Heart left ventricle (tissue), 16 donors: ENCODE data around the gene CYTH1. TPM values are rescaled to one million over a fixed set of nuclear protein-coding genes. Genes with fewer than 3 reads are reported as not detected.

Experiments used
- ATAC-seq, 4 donors: fragments of 200-7000 bp; cut with Tn5 transposase; one replicate each; pipeline ENCODE4 v1.9.1; 2020 to 2022; ENCODE audit warnings: moderate library complexity in 4 of 4, mild to moderate bottlenecking in 3 of 4, moderate number of reproducible peaks in 1 of 4
- DNase-seq, 5 donors: peaks; one replicate each; pipeline ENCODE4 v3.0.0-alpha.2; 2020
- H3K27ac ChIP-seq, 12 donors: fragments of 200-600 bp; sonication (generic) in 4 of 12; one replicate each; pipeline versions ENCODE4 v1.5.0 to v1.8.0; 2016 to 2022; ENCODE audit warnings: mild to moderate bottlenecking in 2 of 12
- H3K27me3 ChIP-seq, 9 donors: fragments of 200-600 bp; sonication (generic) in 2 of 9; one replicate each; pipeline versions ENCODE4 v1.5.1 to v1.8.0; 2016 to 2022; ENCODE audit warnings: mild to moderate bottlenecking in 3 of 9
- H3K36me3 ChIP-seq, 9 donors: fragments of 200-600 bp; sonication (generic) in 2 of 9; one replicate each; pipeline versions ENCODE4 v1.5.0 to v1.8.0; 2018 to 2022; ENCODE audit warnings: mild to moderate bottlenecking in 2 of 9
- H3K4me1 ChIP-seq, 12 donors: fragments of 200-600 bp; sonication (generic) in 4 of 12; one replicate each; pipeline versions ENCODE4 v1.5.0 to v1.8.0; 2016 to 2022; ENCODE audit warnings: mild to moderate bottlenecking in 3 of 12
- H3K4me3 ChIP-seq, 12 donors: fragments of 200-600 bp; sonication (generic) in 4 of 12; one replicate each; pipeline versions ENCODE4 v1.5.0 to v1.8.0; 2017 to 2022; ENCODE audit warnings: mild to moderate bottlenecking in 9 of 12, moderate library complexity in 4 of 12
- H3K9me3 ChIP-seq, 12 donors: fragments of 200-600 bp; sonication (generic) in 4 of 12; one replicate each; pipeline versions ENCODE4 v1.5.0 to v1.8.0; 2016 to 2022; ENCODE audit warnings: mild to moderate bottlenecking in 1 of 12
- POLR2A ChIP-seq, 2 donors: fragments of 450-650 bp; IDR thresholded peaks; one replicate each; pipeline ENCODE4 v1.6.1; 2017; ENCODE audit warnings: antibody characterized with exemption in 2 of 2, mild to moderate bottlenecking in 2 of 2, moderate library complexity in 2 of 2
- WGBS, 4 donors: extraction: QIAGEN DNeasy Blood & Tissue Kit in 2 of 4; methylation state at CpG; one replicate each; pipeline versions ENCODE4 v1.1.5 to v1.1.7; 2013 to 2018; 5-methylcytosine and 5-hydroxymethylcytosine counted together
- intact Hi-C, 10 donors: fragments of 100-400 bp; cut with DNase I; formaldehyde crosslinking; loops; one replicate each; pipeline versions ENCODE4 v1.11.1 to v1.14.2; 2022
- polyA plus RNA-seq, 2 donors: library from polyadenylated mRNA; stranded (reverse); fragments of 200-250 nt; gene quantifications; one replicate each; pipeline ENCODE4 v1.2.3, GENCODE V29; 2013
- total RNA-seq, 9 donors: library from RNA; depleted of rRNA in 2 of 9; stranded (reverse); fragments of >200 nt in 2 of 9; fragmentation: NEBNext Ultra II Directional in 3 of 9; extraction: Animal tissue kit (Norgen Biotek cat#: 25700) in 3 of 9; gene quantifications; one replicate each; pipeline versions ENCODE4 v1.1.0 to v1.2.4, GENCODE V29; 2016 to 2023
- TF ChIP-seq, protein P1 (sequence below), 12 donors: fragments of 200-600 bp; sonication (generic) in 4 of 12; IDR thresholded peaks; one replicate each; pipeline versions ENCODE4 v1.5.0 to v1.8.0; 2018 to 2022; ENCODE audit warnings: antibody characterized with exemption in 12 of 12, mild to moderate bottlenecking in 5 of 12
- donor health status: ischemic (EF 13 %, LVEDD 7.1; RV severe dilation, severe dysfunction).
- donor health status: healthy with polysubstance abuse.
- donor health status: DM: no; HTN: yes; CAD: no.
- donor health status: DM: no; HTN: no; CAD: no.
- donor health status: ischemic (EF 25% LVEDD 6.9; RV normal size, moderate dysfunction).
- donor health status: ischemic (EF 25% LVEDD 5.7; RV mildly dilated, moderate dysfunction).
- donor health status: healthy.
- donor health status: DM: yes; HTN: yes; CAD: no.
- donor health status: ischemic (EF 35%, LVEDD 5.7; RV mildly dilated, moderate dysfunction).
- donor health status: nonischemic (EF 11% LVEDD 7.7; RV severe dilation, severe dysfunction).
- donor health status: DM: yes; HTN: yes; CAD: no.
- donor health status: PGD.
- donor health status: ischemic (EF 29% LVEDD 5.4; RV normal size, mild dysfunction).
- donor health status: nonischemic (EF 23%, LVEDD 6.1; RV moderate dilation, normal function).

The CYTH1 gene
- total and polyA plus RNA-seq, 11 donors: 20.0 to 59.1 (median 30.9) TPM

DNA sequence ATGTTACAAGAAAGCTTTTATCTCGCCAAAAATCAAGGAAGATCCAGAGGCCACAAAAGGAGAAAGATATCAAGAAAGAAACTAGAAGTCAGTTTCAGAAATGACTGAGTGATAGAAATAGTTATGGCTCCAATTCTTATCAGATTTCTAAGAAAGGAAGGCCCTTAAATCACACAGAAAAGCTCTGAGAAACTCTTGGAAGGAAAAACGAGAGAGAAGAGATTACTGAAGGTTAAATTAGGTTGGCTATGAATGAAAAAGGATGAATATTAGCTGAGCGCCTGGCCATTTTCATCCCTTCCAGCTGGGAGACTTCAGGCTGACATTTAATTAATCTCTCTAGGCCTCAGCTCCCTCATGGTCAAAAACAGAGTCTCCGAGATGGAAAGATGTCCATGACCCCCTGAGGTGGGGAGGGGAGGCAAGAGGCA lies 72.3 kb downstream of the CYTH1 start:
- DNase-seq (no peak), ATAC-seq (no peak)
- no peak for TF ChIP-seq POLR2A (IDR thresholded peaks at IDR 0.05)
- TF ChIP-seq, protein P1, sequence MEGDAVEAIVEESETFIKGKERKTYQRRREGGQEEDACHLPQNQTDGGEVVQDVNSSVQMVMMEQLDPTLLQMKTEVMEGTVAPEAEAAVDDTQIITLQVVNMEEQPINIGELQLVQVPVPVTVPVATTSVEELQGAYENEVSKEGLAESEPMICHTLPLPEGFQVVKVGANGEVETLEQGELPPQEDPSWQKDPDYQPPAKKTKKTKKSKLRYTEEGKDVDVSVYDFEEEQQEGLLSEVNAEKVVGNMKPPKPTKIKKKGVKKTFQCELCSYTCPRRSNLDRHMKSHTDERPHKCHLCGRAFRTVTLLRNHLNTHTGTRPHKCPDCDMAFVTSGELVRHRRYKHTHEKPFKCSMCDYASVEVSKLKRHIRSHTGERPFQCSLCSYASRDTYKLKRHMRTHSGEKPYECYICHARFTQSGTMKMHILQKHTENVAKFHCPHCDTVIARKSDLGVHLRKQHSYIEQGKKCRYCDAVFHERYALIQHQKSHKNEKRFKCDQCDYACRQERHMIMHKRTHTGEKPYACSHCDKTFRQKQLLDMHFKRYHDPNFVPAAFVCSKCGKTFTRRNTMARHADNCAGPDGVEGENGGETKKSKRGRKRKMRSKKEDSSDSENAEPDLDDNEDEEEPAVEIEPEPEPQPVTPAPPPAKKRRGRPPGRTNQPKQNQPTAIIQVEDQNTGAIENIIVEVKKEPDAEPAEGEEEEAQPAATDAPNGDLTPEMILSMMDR (IDR thresholded peaks at IDR 0.05): no peak
- no peaks in the 10 kb centered on the region for H3K27me3 ChIP-seq
- H3K4me1 ChIP-seq: peaks cover 0 to 49% (median 30%) of the 10 kb centered on the region in 12 donors
- no peaks in the 10 kb centered on the region for H3K9me3 ChIP-seq
- 66 to 73% (median 71%) methylated on average over 4 of the region's 4 CpGs for WGBS, 4 donors
- H3K36me3 ChIP-seq: peaks cover 0 to 48% (median 31%) of the 10 kb centered on the region in 9 donors
- H3K27ac ChIP-seq: peak overlapping the region in 2 of 12 donors; percentile 19 to 48
- intact Hi-C loops: loop anchor here in 7 of 10 donors (2.0 to 10.0 kb wide), 6 partner anchors 38 to 215 kb away; partner anchors contain the start of gene CYTH1 (in 1 of the 7)
- H3K4me3 ChIP-seq: no peak overlapping the region

DNA sequence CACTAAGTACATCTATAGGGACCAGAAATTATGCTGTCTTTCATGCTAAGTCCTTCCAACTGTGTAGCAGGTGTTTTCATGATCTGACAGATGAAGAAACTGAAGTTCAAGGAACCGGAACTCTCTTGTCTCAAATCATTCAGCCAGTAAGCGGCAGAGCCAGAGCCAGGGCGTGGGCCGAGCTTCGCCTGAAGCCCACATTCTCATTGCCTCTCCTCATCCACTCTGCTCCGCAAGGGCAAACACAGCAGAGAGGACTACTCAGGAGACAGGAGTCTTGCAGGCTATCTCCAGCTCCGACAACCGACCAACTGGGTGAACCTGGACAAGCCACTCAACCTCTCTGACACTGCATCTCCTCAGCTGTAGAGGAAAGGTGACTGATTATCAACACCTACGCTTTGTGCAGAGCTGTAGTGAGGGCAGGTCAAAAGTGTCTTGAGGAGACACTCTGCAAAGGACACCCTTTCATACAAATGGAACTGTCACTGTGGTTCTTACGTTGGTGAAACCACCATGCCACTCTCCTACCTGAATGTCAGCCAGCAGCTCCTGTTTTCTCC lies 72.9 kb downstream of the CYTH1 start:
- Histone ChIP-seq H3K27ac (peak overlapping the region in 2 of 12 donors; percentile 19 to 48), H3K4me3 (no peak overlapping the region), H3K27me3 (no peaks in the 10 kb centered on the region), H3K36me3 (peaks cover 0 to 54% (median 36%) of the 10 kb centered on the region in 9 donors), H3K9me3 (no peaks in the 10 kb centered on the region), H3K4me1 (peaks cover 0 to 48% (median 27%) of the 10 kb centered on the region in 12 donors)
- peak in 2 of 4 donors; percentile 8 to 25 for ATAC-seq
- intact Hi-C loops: loop anchor here in 7 of 10 donors (2.0 to 5.0 kb wide), 4 partner anchors 38 to 214 kb away; no protein-coding TSS in a partner anchor
- TF ChIP-seq POLR2A (IDR thresholded peaks at IDR 0.05): no peak
- TF ChIP-seq, protein P1 (IDR thresholded peaks at IDR 0.05): no peak
- no peak for DNase-seq
- 74 to 85% (median 83%) methylated on average over 10 of the region's 10 CpGs for WGBS, 4 donors

DNA sequence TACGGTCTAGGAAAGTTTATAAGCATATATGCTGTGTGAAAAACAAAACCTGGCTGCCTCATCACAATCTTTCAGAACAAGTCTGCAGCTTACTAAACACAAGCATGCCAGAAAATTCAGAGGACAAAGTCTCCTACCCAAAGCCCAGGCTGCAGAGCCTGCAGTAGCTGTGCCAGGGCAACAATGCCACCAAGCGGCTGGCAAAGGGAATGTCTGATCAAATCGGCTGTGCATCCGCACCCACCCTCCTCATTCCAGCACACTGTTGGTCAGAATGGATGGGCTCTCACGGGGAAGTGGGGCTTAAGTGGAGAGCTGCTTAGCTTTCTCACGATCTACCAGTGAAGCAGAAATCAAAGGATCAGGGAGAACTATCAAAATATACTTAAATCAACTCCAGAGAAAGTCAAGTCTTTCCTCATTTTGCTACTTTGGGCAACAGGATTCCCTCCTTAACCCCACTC lies 73.5 kb downstream of the CYTH1 start:
- peaks cover 0 to 61% (median 38%) of the 10 kb centered on the region in 9 donors for H3K36me3 ChIP-seq
- intact Hi-C loops: loop anchor here in 9 of 10 donors (1.0 to 5.0 kb wide), 5 partner anchors 39 to 214 kb away; no protein-coding TSS in a partner anchor
- DNase-seq: peak; percentile 68 to 81 (median 74)
- 14 to 19% (median 15%) methylated on average over 6 of the region's 6 CpGs for WGBS, 4 donors
- no peaks in the 10 kb centered on the region for H3K27me3 ChIP-seq
- peaks cover 0 to 48% (median 27%) of the 10 kb centered on the region in 12 donors for H3K4me1 ChIP-seq
- peak overlapping the region in 1 of 12 donors; percentile 50 for H3K27ac ChIP-seq
- peak; percentile 58 to 92 (median 85) for ATAC-seq
- no peaks in the 10 kb centered on the region for H3K9me3 ChIP-seq
- TF ChIP-seq POLR2A (IDR thresholded peaks at IDR 0.05): no peak
- TF ChIP-seq, protein P1 (IDR thresholded peaks at IDR 0.05): peak; percentile 68 to 94 (median 82)
- no peak overlapping the region for H3K4me3 ChIP-seq

DNA sequence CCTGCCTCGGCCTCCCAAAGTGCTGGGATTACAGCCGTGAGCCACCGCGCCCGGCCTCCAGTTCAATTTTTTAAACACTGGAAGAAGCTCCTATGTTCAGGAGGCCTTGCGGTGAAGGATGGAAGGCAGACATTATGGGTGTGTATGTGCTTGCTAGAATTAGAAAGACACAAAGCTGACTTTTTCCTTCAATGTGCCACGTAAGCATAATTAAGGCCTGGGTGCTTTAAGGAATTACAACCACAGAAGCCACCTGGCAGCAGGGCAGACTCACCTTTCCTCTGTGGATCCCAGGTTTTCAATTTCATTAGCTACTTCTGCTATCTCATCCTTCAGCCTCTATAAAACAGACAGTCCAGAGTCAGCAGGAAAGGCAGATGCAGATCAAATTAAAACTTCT lies 74.2 kb downstream of the CYTH1 start:
- no peak overlapping the region for H3K4me3 ChIP-seq
- DNase-seq (no peak), ATAC-seq (no peak)
- H3K27ac ChIP-seq: peak overlapping the region in 1 of 12 donors; percentile 50
- no peak for TF ChIP-seq POLR2A (IDR thresholded peaks at IDR 0.05)
- TF ChIP-seq, protein P1 (IDR thresholded peaks at IDR 0.05): no peak
- H3K36me3 ChIP-seq: peaks cover 0 to 64% (median 38%) of the 10 kb centered on the region in 9 donors
- H3K27me3 ChIP-seq: no peaks in the 10 kb centered on the region
- H3K4me1 ChIP-seq: peaks cover 0 to 43% (median 27%) of the 10 kb centered on the region in 12 donors
- no peaks in the 10 kb centered on the region for H3K9me3 ChIP-seq
- WGBS, 4 donors: 89 to 97% (median 94%) methylated on average over 7 of the region's 7 CpGs
- intact Hi-C loops: loop anchor here in 9 of 10 donors (1.0 to 5.0 kb wide), 5 partner anchors 39 to 213 kb away; no protein-coding TSS in a partner anchor
